Neural crest cell (in vitro differentiated cells): ENCODE data around the gene ARHGAP22. TPM values are rescaled to one million over a fixed set of nuclear protein-coding genes. Genes with fewer than 3 reads are reported as not detected.

Experiments used
- DNase-seq: peaks from one replicate; pipeline ENCODE4 v3.0.0; 2021; ENCODE audit warnings: low read depth, mixed read lengths, low spot score
- H3K27ac Mint-ChIP-seq: one replicate; pipeline ENCODE4 v1.8.0; 2021; ENCODE audit warnings: mild to moderate bottlenecking, mixed read lengths; ENCODE audit not compliant: unreplicated experiment
- H3K27me3 Mint-ChIP-seq: 2 replicates; pipeline ENCODE4 v1.8.0; 2021; ENCODE audit warnings: low read depth, mild to moderate bottlenecking, mixed read lengths
- H3K36me3 Mint-ChIP-seq: 2 replicates; pipeline ENCODE4 v1.8.0; 2021; ENCODE audit warnings: low read depth, mild to moderate bottlenecking, mixed read lengths
- H3K4me1 Mint-ChIP-seq: 2 replicates; pipeline ENCODE4 v1.8.0; 2021; ENCODE audit warnings: mixed read lengths
- H3K4me3 Mint-ChIP-seq: one replicate; pipeline ENCODE4 v1.8.0; 2021; ENCODE audit warnings: mild to moderate bottlenecking, mixed read lengths
- H3K9me3 Mint-ChIP-seq: 2 replicates; pipeline ENCODE4 v1.8.0; 2021; ENCODE audit warnings: mixed read lengths
- CTCF ChIP-seq: fragments of 200-600 bp; sonication (generic); conservative IDR thresholded peaks from 2 replicates; pipeline ENCODE4 v1.5.0; 2021; ENCODE audit warnings: antibody characterized with exemption, mild to moderate bottlenecking
- total RNA-seq: library from RNA; stranded (reverse); gene quantifications from 2 replicates; pipeline ENCODE4 v1.2.1, GENCODE V29; 2021

ARHGAP22 gene
- total RNA-seq, 1 donor from 2014 or later: 5.2 TPM

- Mint-ChIP-seq H3K27ac (no peak overlapping the region), H3K4me3 (no peak overlapping the region), H3K4me1 (peaks cover 13% of the 10 kb centered on the region), H3K36me3 (no peaks in the 10 kb centered on the region), H3K27me3 (no peaks in the 10 kb centered on the region), H3K9me3 (no peaks in the 10 kb centered on the region)
- TF ChIP-seq CTCF: no peak
- DNase-seq: no peak
Measured at GRCh38 chr10:48473704-48474103, 131.2 kb downstream of the ARHGAP22 start.

GRCh38 chr10:48472501-48473069 lies 132.3 kb downstream of the ARHGAP22 start:
- Mint-ChIP-seq H3K4me1 (peaks cover 17% of the 10 kb centered on the region), H3K4me3 (no peak overlapping the region), H3K9me3 (no peaks in the 10 kb centered on the region), H3K36me3 (no peaks in the 10 kb centered on the region), H3K27ac (no peak overlapping the region), H3K27me3 (no peaks in the 10 kb centered on the region)
- DNase-seq: no peak
- no peak for TF ChIP-seq CTCF

- Mint-ChIP-seq H3K4me1 (peaks cover 17% of the 10 kb centered on the region), H3K36me3 (no peaks in the 10 kb centered on the region), H3K4me3 (no peak overlapping the region), H3K27me3 (no peaks in the 10 kb centered on the region), H3K27ac (no peak overlapping the region), H3K9me3 (no peaks in the 10 kb centered on the region)
- DNase-seq: no peak
- no peak for TF ChIP-seq CTCF
Measured at GRCh38 chr10:48470893-48471805, 133.7 kb downstream of the ARHGAP22 start.

- H3K36me3 Mint-ChIP-seq: no peaks in the 10 kb centered on the region
- no peaks in the 10 kb centered on the region for H3K9me3 Mint-ChIP-seq
- H3K27me3 Mint-ChIP-seq: no peaks in the 10 kb centered on the region
- DNase-seq: no peak
- H3K4me1 Mint-ChIP-seq: peaks cover 17% of the 10 kb centered on the region
- no peak for TF ChIP-seq CTCF
- peak overlapping the region; percentile 46 for H3K27ac Mint-ChIP-seq
- H3K4me3 Mint-ChIP-seq: no peak overlapping the region
Measured at GRCh38 chr10:48470115-48470892, 134.6 kb downstream of the ARHGAP22 start.

GRCh38 chr10:48469516-48470020 lies 135.3 kb downstream of the ARHGAP22 start:
- DNase-seq: no peak
- TF ChIP-seq CTCF: no peak
- Mint-ChIP-seq H3K4me3 (no peak overlapping the region), H3K9me3 (no peaks in the 10 kb centered on the region), H3K4me1 (peaks cover 17% of the 10 kb centered on the region), H3K36me3 (no peaks in the 10 kb centered on the region), H3K27ac (peak overlapping the region; percentile 46), H3K27me3 (no peaks in the 10 kb centered on the region)
